Measurements from ENCODE around the gene CHCHD6.

Gene CHCHD6

DNA sequence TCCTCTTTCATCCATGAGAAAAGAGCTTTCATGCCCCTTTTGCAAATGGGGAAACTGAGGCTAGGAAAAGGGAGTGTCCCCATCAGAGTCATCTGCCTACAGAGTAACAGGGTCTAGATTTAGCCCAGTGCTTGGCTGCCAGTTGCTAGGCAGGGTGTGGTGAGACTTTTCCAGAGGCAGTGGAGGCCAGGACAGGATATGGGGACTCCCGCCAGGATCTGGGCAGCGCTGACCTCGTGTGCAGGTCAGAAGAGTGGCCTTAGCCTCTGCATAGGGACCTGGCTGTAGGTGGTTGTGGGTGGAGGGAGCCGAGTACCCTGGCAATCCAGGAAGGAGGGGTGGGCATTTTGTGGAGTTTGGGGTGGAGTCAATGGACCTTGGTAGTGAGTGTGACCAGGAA lies 283.1 kb downstream of the CHCHD6 start:
- no peak for DNase-seq (ENCODE audit: low spot score)
- TF ChIP-seq, protein P1, sequence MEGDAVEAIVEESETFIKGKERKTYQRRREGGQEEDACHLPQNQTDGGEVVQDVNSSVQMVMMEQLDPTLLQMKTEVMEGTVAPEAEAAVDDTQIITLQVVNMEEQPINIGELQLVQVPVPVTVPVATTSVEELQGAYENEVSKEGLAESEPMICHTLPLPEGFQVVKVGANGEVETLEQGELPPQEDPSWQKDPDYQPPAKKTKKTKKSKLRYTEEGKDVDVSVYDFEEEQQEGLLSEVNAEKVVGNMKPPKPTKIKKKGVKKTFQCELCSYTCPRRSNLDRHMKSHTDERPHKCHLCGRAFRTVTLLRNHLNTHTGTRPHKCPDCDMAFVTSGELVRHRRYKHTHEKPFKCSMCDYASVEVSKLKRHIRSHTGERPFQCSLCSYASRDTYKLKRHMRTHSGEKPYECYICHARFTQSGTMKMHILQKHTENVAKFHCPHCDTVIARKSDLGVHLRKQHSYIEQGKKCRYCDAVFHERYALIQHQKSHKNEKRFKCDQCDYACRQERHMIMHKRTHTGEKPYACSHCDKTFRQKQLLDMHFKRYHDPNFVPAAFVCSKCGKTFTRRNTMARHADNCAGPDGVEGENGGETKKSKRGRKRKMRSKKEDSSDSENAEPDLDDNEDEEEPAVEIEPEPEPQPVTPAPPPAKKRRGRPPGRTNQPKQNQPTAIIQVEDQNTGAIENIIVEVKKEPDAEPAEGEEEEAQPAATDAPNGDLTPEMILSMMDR (IDR thresholded peaks at IDR 0.05; ENCODE audit: extremely low read depth, missing control alignments): no peak

DNA sequence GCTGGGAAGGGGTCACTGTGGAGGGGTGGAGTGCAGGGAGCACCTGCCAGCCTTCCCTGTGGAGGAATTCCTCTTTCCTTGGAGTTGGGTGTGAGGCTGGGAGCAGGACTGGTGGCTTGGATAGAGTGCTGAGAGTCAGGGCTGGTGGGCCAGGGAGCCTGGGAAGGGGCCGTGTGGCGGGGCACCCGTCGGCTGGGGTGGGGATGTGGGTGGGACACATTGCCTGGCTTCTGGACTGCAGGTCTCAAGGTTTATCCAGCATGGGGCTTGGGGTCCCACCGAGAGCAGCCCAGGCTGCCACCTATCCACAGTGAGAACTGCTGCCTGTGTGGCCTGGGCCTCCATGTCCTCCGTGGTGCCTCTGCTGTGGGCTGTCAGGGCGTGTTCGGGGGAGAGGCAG lies 283.6 kb downstream of the CHCHD6 start:
- TF ChIP-seq, protein P1 (IDR thresholded peaks at IDR 0.05; ENCODE audit: extremely low read depth, missing control alignments): no peak
- DNase-seq (ENCODE audit: low spot score): no peak

DNA sequence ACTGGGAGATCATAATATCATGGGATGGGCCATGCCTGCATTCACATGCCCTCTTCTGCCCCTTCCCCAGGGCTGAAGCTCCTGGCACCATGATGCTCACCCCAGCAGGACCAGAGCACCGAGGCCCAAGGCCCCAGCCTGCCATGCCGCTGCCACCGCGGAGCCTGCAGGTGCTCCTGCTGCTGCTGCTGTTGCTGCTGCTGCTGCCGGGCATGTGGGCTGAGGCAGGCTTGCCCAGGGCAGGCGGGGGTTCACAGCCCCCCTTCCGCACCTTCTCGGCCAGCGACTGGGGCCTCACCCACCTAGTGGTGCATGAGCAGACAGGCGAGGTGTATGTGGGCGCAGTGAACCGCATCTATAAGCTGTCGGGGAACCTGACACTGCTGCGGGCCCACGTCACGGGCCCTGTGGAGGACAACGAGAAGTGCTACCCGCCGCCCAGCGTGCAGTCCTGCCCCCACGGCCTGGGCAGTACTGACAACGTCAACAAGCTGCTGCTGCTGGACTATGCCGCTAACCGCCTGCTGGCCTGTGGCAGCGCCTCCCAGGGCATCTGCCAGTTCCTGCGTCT lies 284.5 kb downstream of the CHCHD6 start:
- no peak for DNase-seq (ENCODE audit: low spot score)

DNA sequence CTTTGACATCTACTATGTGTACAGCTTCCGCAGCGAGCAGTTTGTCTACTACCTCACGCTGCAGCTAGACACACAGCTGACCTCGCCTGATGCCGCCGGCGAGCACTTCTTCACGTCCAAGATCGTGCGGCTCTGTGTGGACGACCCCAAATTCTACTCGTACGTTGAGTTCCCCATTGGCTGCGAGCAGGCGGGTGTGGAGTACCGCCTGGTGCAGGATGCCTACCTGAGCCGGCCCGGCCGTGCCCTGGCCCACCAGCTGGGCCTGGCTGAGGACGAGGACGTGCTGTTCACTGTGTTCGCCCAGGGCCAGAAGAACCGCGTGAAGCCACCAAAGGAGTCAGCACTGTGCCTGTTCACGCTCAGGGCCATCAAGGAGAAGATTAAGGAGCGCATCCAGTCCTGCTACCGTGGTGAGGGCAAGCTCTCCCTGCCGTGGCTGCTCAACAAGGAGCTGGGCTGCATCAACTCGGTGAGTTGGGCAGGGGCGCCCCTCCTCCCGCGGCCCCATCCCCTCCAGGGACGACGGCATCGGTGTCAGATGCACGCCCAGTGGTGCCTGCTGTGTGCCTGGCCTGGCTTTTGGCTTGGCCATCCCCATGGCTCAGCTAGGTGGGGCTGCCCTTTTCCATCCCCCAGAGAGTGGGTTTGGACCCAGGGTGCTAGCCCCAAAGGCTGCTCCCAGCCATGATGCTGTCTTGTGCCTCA lies 285.4 kb downstream of the CHCHD6 start:
- TF ChIP-seq, protein P1 (IDR thresholded peaks at IDR 0.05; ENCODE audit: extremely low read depth, missing control alignments): no peak
- no peak for DNase-seq (ENCODE audit: low spot score)

More for the DNA sequence above, 284.5 kb downstream of the CHCHD6 start:
- TF ChIP-seq, protein P1 (IDR thresholded peaks at IDR 0.05; ENCODE audit: extremely low read depth, missing control alignments): no peak

DNA sequence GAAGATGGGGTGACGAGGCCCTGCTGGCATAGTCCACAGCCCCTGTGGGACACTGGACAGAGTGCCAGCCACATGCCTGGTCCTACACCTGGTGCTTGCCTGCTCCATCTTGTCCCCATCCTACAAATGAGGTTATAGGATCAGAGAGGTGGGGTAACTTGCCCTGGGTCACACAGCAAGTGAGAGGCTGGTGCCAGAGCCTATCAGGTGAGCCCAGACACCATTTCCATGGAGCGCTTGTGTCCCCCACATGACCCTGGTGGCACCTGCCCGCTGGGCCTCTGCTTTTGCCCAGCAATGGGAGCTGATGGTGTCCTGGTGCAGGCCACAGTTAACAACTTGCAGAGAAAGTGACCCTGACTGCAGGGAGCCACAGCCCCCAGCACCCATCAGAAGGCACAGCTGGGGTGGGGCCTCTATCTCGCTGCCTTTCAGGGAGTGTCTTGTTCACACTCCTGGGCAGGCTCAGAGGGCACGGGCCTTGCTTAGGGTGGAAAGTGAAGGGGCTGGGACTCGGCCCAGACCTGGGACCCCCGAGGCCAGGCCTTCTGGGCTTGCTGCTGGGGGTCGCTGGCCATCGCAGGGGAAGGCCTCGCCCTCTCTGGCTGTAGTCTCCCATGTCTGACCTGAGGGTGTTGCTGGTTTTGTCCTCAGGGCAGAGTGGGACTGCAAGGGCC lies 286.1 kb downstream of the CHCHD6 start:
- TF ChIP-seq, protein P1 (IDR thresholded peaks at IDR 0.05; ENCODE audit: extremely low read depth, missing control alignments): no peak
- no peak for DNase-seq (ENCODE audit: low spot score)

DNA sequence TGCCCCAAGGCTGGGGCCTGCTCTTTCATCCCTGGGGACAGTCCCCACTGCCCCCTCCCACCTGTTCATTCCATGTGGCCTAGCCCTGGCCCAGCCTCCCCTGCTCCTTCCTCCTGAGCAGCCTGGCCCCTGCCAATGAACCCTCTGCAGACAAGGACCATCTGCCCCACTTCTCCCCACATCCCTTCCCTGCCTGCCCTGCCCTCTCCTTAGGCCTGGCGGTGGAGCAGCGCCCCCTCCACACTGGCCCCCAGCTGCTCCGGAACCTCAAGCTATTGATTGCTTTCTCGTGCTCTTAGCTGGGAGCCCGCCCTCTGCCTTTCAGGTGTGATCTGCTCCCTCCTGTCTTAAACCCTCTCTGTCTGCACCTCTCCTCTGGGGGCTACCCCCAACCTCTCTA lies 286.9 kb downstream of the CHCHD6 start:
- DNase-seq (ENCODE audit: low spot score): no peak
- TF ChIP-seq, protein P1 (IDR thresholded peaks at IDR 0.05; ENCODE audit: extremely low read depth, missing control alignments): no peak

Data from GM20000 (cell line).